HG03039 (cell line): Measurements from ENCODE around the gene PCCA.
"Not testable (repeated sequence)": the region's sequence is repeated elsewhere in the genome, so short reads cannot be mapped to it uniquely, and the experiment has no call there.

ENCODE experiments used
- ATAC-seq: cut with Tn5 transposase; IDR thresholded peaks from one replicate; pipeline ENCODE4 v1.9.1; 2021; ENCODE audit warnings: mild to moderate bottlenecking, moderate library complexity; ENCODE audit not compliant: unreplicated experiment

The PCCA gene

DNA sequence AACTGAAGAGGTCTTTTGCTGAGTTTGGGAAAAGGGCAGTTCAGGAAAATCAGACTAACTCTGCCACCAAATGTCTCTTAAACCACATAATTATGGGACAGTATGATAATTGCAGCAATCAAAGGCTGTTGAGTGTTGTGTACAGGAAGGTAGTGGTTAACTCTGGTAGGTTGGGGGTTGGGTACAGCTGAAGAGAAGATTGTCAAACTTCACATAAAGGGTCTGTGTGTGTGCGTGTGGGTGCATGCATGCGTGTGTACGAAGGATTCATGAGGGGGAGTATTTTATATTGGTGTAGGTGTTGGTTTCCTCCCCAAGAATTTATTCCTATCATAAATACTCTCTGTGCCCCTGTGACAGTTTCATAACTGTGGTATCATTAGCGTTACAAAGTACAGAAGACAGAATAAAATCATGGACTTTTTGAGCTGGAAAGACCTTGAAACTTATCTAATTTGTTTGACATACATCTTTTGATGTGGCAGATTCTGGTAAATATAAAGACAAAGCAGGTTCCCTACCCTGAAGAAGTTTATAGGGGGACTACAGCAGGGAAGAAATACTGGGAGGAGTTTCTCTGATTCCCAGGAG is 94.1 kb downstream of the PCCA start:
- ATAC-seq = no peak

DNA sequence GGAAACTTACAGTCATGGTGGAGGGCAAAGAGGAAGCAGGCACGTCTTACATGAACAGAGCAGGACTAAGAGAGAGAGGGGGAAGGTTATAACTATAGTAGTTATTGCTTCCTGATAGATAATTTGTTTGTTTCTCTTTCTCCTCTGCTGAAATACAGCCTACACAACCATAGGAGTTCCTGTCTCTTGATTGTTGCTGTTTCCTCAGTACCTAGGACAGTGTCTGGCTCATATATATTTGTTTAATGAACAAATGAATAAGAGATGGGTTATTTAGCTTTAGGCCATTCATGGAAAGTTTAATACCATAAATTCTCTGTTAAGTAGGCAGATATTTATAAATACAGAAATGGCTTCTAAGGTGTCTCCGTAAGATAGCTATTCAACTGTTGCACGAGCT is 95.2 kb downstream of the PCCA start:
- no peak for ATAC-seq

DNA sequence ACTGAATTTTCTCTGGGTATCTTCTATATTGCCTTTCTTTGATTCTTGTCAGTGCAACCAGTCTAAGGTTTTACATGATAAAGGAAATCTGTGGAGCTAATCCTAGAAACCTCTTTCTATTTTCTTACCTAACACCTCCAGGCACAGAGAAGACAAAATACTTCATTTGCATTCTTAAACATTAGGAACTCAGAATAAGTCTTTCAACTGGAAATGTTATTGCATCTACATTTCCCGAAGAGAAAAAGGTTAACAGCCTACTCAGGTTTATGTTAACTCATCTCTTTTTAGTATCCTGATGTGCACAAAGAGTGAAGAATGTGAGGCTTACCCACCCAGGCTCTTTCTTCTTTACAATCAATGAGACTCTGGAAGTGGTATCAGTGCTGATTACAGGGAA is 106.7 kb downstream of the PCCA start:
- no peak for ATAC-seq

DNA sequence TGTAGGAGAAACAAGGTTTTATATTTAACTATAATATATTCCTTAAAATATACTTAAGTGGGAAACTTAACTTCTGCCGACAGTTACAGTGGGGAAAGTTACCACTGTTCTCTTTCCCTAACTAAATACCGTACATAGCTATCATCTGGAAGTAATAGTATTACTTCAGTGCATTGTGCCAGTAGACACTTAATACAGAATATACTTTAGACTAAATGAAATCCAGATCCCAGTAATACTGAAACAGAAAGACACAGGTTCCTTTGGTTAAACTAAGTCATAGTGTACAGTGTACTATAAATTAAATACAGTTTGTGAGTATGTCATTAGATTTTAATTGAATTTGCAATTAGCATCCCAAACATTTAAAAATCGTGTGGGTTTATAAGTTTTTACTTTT is 107.5 kb downstream of the PCCA start:
- no peak for ATAC-seq

DNA sequence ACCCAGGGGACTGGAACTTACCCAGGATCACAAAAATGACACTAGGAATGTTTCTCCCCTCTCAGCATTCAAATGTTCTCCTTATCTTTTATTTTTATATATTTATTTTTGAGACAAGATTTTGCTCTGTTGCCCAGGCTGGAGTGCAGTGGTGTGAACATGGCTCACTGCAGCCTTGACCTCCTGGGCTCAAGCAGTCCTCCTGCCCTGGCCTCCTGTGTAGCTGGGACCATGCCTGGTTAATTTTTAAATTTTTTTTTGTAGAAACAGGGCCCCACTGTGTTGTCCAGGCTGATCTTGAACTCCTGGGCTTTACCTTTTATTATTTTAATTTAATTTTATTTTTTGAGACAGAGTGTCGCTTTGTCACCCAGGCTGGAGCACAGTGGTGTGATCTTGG is 108.2 kb downstream of the PCCA start:
- no peak for ATAC-seq

DNA sequence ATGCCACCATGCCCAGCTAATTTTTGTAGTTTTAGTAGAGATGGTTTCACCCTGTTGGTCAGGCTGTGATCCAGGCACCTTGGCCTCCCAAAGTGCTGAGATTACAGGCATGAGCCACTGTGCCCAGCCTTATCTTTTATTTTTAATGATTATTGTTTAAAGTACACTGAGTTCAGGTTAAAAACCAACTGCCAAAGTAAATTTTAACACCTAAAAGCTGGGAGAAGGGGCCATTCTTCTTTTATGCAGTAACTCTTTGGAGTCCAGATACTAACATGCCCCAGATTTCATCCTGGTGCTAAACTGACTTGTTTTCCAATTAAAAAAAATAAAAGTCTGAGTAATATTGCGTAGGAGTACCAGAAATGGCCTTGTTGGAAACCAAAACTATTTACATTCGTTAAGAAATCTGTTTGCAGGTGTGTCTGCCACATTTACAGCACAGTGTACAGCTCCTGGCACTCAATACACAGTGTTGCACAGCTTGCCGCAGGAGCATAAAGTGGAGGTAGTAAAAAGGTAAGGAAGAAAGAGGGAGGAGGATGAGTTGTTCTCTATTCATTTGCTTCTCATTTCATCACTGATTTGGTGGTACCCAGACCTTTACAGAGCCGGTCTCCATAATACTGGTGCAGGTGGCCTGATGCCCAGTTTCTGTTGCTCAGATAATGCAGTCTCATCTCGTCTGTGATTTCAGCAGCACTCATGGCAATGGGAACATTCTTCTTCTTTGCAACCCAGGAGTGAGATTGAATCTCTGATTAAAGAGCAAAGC is 108.9 kb downstream of the PCCA start:
- ATAC-seq = no peak

DNA sequence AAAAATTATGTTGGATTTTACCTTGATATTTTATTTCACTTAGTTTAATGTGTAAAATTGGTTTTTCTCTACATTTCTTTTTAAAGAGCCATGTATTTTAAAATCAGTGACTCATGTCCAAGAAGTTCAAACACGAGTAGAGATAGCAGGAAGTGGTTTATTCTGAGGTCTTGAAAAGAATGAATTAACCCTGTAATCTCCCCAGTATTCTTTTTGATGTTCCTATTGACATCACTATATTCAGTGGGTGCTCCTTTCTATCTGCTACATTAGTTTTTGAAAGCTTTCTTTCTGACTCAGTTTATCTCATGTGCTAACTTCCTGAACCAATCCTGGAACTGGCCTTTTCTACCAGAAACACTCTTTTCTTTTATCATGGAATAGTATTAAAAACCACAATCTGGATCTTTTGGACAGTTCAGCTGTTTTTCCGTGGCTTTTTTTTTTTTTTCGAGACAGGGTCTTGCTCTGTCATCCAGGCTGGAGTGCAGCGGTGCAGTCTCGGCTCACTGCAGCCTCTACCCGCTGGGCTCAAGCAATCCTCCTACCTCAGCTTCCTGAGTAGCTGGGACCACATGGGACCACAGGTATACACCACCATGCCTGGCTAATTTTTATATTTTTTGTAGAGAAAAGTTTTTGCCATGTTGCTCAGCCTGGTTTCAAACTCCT is 114.9 kb downstream of the PCCA start:
- no peak for ATAC-seq

DNA sequence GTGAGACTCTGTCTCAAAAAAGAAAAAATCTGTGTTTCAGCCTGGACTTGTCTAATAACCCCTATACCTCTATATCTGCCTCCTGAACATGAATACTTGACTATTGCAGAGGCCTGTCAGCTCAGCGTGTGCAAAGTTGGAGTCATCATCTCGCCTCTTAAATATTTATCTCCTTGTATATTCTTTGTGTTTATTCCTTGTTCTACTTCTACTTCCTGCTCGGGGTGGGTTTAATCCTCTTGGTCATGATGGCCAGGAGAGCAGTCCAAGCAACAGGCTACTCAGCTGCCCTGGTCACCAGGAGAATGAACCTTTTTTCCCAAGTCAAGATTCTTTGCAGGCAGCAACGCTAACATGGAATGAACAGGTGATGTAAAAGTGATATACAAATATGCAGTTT is 119.1 kb downstream of the PCCA start:
- no peak for ATAC-seq

DNA sequence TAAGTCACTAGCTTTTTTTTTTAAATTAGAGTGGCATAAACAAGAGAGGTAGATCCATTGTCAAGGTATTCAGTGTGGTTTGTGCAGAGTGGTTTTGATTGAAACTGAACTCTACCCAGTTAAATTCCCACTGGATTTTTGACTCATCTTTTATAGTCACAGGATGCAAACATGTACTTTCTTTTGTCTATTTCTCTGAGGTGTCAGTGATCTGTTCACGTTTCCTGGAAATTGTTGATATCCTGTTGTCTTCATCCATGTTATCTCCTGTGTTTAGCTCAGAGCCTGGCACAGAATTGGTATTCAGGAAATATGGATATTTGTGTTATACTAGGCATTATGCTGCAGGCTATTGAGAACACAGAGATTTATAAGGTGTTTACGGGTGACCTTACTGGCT is 119.7 kb downstream of the PCCA start:
- no peak for ATAC-seq

DNA sequence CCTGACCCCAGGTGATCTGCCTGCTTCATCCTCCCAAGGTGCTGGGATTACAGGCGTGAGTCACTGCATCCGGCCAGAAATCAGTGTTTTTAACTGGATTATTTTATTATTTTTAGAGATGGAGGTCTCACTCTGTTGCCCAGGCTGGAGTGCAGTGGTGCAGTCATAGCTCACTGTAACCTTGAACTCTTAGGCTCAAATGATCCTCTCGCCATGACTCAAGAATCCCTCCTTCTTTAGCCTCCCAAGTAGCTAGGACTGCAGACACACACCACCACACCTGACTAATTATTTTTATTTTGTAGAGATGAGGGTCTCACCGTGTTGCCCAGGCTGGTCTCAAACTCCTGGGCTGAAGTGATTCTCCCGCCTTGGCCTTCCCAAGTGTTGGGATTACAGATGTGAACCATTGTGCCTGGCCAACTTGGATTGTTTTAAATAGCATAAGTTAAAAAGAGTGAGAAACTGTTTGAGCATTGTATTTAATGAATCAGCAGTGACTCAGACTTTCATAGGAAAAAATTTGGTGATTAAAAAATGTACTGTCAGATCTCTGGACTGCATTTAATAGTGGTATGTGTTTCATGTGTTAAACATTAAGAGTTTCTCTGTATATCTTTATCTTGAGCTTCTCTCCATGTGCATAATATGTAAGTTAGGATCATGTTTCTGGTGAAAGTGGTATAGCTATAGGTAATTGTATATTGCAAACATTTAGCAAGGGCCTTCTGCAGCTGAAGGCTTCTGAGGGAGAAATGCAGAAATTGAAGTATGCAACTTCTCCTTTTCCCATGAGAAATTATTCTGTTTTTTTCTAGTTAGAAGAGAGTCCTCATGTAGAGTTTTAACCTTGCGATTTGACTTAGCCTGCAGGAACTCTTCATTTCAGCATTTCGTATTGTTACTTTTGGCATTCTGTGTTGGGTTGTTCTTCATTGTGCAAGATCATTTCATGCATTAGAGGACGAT is 121.2 kb downstream of the PCCA start:
- ATAC-seq = no peak

DNA sequence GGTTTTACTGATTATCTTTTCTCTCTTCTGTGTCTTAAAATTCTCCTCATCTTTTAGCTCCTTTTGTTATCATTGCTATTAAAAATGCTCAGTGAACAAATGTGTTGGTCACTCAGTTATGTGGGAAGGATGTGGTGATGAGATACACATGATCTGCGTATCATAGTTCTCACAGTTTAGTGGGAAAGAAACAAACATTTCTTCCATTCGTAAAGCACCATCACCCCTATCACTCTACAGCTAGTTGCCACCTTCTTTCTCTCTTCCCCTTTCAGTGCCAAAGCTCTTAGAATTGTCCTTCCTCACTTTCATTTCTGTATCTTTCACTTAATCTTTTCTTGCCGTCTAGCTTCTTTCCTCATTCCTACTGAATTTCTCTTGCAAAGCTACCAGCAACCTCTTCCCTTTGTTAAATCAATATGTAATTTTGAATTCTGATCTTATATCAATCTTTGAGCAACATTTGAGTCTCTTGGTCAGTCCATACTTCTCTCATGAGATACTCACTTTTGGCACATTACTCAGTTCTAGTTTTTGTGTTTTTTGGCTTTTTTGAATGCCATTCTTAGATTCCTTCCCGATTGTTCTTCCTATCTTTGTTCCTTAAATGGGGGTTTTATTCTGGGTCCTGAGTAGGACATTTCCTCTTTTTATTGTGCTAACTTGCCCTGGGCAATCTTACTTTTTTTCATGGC is 122.3 kb downstream of the PCCA start:
- no peak for ATAC-seq

DNA sequence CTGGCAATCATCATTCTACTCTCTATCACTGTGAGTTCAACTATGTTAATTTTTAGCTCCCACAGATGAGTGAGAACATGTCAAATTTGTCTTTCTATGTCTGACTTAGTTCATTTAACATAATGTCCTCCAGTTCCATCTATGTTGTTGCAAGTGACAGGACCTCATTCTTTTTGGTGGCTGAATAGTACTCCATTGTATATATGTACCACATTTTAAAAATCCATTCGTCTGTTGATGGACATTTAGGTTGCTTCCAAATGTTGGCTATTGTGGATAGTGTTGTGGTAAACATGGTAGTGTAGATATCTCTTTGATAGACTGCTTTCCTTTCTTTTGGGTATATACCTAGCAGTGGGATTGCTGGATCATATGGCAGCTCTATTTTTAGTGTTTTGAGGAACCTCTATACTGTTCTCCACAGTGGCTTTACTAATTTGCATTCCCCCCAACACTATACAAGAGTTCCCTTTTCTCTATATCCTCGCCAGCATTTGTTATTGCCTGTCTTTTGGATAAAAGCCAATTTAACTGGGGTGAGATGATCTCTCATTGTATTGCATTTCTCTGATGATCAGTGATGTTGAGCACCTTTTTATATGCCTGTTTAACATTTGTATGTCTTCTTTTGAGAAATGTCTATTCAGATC is 124.1 kb downstream of the PCCA start:
- ATAC-seq = no peak

DNA sequence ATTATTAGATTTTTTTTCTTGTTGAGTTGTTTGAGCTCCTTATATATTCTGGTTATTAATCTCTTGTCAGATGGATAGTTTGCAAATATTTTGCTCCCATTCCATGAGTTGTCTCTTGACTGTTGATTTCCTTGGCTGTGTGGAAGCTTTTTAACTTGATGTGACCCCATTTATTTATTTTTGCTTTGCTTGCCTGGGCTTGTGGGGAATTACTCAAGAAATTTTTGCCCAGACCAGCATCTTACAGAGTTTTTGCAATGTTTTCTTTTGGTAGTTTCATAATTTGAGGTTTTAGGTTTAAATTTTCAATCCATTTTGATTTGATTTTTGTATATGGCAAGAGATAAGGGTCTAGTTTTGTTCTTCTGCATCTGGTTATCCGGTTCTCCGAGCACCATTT is 124.7 kb downstream of the PCCA start:
- ATAC-seq = no peak

DNA sequence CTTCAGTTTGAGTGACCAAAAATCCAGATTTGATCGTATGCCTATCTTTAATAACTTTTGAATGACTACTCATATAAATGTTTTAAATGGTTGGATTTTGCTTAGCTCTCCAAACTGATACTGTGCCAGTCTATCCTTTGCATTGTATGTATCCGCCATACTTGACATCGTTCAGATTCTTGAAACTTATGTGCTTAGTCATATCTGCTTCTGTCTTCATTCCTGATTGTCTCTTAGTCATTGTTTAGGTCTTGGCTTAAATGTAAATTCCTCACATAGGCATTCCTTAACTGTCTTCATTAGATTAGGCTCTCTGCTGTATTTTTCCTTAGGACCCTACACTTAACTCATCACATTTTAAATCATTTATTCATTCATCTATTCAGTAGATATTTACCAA is 126.0 kb downstream of the PCCA start:
- no peak for ATAC-seq

DNA sequence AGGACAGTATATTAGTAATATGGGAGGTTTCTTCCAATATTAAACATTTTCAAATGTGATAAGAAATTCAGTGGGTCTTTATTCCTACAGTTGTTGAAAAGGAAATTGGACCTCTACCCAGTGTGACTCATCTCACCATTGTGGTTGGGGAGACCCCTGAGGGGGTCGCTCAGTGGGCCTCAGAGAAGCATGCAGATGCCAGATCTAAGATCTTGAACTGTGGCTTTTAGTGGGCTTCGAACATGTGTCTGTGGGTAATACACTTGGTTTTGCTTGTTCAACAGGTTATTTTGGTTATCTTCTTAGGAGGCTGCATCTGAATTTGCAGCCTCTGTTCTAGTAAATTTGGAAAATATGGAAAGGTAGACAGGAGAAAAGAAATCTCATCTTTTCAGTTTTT is 132.3 kb downstream of the PCCA start:
- no peak for ATAC-seq

DNA sequence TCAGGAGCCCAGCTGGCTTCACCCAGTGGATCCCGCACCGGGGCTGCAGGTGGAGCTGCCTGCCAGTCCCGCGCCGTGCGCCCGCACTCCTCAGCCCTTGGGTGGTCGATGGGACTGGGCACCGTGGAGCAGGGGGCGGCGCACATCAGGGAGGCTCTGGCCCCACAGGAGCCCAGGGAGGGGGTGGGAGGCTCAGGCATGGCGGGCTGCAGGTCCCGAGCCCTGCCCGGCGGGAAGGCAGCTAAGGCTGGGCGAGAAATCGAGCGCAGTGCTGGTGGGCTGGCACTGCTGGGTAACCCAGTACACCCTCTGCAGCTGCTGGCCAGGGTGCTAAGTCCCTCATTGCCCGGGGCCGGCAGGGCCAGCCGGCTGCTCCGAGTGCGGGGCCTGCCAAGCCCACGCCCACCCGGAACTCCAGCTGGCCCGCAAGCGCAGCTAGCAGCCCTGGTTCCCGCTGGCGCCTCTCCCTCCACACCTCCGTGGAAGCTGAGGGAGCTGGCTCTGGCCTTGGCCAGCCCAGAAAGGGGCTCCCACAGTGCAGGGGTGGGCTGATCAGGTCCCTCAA is 135.2 kb downstream of the PCCA start:
- ATAC-seq = not testable (repeated sequence)

DNA sequence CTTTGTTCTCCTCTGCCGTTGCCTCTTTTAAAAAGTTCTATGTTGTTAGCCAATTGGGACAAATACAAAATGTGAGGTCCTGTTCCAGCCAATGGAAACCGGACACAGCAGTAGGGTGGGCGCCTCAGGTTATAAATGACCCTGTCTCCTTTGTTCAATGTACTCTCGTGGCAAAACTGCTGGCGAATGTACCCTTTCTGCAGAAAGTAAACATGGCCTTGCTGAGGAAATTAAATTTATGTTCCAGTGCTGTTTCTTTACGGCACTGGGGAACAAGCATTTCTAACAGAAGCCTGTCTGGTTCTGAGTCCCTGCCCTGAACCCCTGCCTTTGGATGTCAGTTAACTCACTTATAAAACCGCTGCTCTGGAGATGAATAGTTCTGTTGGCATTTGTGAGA is 140.7 kb downstream of the PCCA start:
- no peak for ATAC-seq

DNA sequence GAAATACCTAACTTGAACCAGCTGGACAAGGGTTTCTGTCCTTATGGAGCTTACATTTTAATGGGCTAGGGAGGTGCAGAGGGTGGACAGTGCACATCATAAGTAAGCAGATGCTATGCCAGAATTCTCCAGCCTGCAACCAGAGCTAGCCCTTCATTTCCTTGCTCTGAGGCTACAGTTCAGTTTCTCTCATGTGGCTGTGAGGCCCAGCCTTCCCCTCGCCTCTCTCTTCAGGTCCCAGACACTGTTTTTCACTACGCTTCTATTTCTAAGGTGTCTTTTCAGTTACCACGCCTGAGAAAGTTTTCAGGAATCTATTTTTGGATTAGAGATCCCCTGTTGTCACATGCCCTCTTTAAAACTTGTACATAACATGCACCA is 141.9 kb downstream of the PCCA start:
- ATAC-seq = no peak

DNA sequence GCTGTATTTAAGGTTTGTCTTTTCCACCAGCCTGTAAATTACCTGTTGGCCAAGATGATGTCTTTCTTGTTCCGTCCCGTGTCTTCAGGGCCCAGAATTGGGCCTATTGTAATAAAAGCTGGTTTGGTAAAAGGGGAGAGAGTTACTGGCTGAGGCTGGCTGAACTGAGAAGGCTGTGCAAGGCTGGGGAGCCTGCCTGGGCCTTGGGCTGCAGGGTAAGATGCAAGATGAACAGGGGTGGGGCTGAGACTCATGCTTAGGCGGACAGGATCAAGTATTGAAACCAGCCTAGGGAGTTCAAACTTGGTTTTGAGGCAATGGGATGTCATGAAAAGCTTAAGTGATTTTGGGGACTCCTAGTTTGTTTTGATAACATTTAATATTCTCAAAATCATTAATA is 142.3 kb downstream of the PCCA start:
- ATAC-seq = no peak

DNA sequence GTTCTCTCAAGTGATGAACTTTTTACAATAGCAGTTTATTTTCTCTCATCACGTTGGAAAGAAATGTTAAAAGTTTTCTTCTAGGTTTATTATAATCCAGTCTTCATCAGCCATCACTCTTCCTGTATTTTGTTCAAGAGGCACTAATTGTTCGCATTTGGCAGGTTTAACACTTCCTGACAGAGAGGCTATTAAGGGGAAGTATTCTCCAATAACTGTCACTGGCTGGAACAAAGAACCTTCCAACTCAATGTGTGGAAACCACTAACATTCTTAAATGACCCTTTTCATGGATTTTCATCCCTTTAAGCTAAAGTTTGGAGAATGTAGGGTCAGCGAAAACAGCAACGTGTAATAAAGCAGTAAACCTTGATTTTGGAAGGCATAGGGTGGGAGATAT is 145.1 kb downstream of the PCCA start:
- ATAC-seq = no peak
